DMS 273 (cell line): ENCODE data around the gene ARL8B.
A peak's percentile ranks its signal among the peaks of the same experiment; 100 is the strongest.
"Not testable (repeated sequence)": the region's sequence is repeated elsewhere in the genome, so short reads cannot be mapped to it uniquely, and the experiment has no call there.

Experiments used
- DNase-seq: peaks from one replicate; lab custom pipeline; 2025; ENCODE audit not compliant: unreplicated experiment; lab: John Stamatoyannopoulos, UW

The ARL8B gene

GRCh38 chr3:5144316-5144994 is 22.4 kb downstream of the ARL8B start:
- no peak for DNase-seq

DNA sequence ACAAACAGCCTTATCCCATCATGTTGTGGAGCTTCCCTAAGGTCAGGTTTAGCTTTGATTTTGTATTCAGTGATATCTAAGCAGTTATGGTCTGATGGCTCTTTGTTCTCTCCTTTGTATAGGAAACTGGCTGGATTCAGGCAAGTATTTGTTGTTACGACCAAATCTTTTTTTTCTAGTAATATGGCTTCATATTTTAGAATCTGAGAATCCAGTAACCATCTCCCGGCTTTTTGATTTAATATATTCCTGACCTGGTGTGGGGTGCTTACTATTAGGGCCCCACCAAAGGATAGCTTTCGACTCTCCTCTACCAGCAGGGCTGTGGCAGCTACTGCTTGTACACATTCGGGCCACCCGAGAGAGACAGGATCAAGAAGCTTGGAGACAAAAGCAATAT is 23.0 kb downstream of the ARL8B start:
- no peak for DNase-seq

GRCh38 chr3:5147152-5147551 is 25.1 kb downstream of the ARL8B start:
- not testable (repeated sequence) for DNase-seq

- no peak for DNase-seq
Measured at GRCh38 chr3:5149306-5149880, 27.3 kb downstream of the ARL8B start.

DNA sequence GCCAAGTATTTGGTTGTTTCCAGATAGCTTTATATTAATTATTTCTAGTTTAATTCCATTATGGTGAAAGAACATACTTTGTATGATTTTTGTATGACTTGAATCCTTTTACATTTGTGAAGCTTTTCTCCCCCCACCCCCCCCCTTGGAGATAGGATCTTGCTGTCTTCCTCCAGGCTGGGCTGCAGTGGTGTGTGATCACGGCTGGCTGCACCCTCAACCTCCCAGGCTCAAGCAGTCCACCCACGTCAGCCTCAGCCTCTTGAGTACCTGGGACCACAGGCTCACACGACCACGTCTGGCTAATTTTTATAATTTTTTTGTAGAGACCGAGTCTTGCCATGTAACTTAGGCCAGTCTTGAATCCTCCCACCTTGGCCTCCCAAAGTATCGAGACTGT is 29.5 kb downstream of the ARL8B start:
- DNase-seq = no peak

GRCh38 chr3:5153074-5153473 is 31.0 kb downstream of the ARL8B start:
- no peak for DNase-seq

GRCh38 chr3:5155241-5155640 is 33.1 kb downstream of the ARL8B start:
- DNase-seq = no peak

DNA sequence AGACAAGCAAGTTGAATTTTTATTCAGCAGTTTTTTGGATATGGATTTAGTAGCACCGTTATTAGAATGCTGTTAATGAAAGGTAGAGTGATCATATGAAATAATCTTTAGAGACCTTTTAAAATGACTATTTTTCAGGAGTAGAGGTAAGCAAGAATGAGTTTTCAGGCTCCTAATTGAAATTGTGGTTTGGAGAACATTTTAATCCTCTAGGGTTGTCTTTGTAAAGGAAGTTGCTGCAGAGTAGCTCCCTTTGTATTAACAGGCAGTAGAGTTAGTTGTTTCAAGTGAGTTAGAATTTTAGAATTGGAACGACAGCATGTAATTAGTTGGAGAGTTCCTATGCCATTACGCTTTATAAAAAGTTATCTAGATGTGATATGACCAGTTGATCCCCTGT is 38.2 kb downstream of the ARL8B start:
- DNase-seq = no peak

DNA sequence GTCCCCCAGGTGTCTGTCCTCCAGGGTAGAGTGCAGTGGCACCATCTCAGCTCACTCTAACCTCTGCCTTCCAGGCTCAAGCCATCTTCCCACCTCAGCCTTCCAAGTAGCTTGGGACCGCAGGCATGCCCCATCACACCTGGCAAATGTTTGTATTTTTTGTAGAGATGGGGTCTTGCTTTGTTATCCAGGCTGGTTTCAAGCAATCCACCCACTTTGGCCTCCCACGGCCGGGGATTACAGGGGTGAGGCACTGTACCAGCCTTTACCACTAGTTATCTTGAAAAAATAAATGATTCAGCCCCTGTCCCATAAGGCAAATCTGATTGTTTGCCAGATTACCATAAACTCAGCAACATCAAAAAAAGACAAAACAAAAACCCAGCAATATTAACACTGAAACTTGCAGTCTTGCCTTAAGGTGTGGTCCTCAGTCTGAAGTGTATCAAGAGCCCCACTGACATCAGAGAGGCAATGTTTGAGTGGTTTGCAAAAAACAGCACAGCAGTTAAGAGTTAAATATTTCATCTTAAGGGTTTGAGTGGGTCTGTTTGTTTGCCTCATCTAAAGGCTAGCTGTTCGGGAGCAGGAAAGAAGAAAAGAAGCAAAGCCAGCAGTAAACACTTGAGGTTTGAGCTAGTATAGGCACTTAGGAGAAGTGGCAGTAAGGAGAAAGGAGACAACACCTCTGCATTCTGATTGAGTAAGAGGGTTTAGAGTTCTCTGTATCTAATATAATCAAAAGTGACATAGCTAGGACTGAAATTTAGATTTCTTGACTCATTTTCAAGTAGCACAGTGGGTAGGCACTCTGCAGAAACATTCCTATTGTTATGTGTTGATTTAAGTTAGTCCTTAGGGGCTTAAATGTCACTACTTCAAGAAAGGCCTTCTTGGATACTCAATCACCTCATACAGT is 39.1 kb downstream of the ARL8B start:
- DNase-seq = no peak

GRCh38 chr3:5162102-5162501 is 40.0 kb downstream of the ARL8B start:
- no peak for DNase-seq

GRCh38 chr3:5165698-5166097 is 43.6 kb downstream of the ARL8B start:
- DNase-seq = no peak

GRCh38 chr3:5166846-5167245 is 44.8 kb downstream of the ARL8B start:
- DNase-seq = no peak

- no peak for DNase-seq
Measured at GRCh38 chr3:5168110-5168509, 46.0 kb downstream of the ARL8B start.

- DNase-seq = no peak
Measured at GRCh38 chr3:5169807-5170206, 47.7 kb downstream of the ARL8B start.

DNA sequence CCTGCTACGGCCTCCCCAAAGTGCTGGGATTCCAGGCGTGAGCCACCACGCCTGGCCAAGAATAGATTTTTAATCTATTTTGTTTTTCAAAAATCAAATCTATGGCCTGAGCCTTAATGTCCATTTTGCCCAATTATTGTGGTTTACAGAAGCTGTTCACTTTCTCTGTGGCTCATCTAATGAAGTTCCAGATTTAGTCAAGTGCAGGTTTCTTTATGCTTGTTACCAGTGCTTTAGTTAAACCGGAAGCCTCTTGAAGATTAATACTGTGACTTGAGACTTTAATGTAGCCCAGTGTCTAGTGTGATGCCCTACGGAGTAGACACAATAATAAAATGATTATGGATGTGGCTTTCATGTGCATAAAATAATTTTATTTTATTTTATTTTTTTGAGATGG is 48.9 kb downstream of the ARL8B start:
- no peak for DNase-seq

DNA sequence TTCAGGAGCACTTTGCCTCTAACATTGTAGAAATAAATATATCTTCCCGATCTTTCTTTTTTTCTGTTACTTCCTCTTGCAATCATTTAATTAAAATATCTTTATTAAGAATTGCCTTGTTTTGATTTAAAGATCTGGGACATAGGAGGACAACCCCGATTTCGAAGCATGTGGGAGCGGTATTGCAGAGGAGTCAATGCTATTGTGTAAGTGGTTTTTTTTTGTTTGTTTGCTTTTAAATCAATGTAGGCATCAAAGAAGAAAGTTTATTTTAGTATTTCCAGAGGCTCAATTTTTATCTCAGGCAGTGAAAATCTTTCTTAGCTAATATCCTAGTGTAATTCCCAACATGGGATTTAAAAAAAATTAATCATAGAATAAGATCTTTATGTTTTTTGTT is 49.9 kb downstream of the ARL8B start:
- no peak for DNase-seq

- DNase-seq = not testable (repeated sequence)
Measured at GRCh38 chr3:5179036-5179435, 56.9 kb downstream of the ARL8B start.

- DNase-seq = no peak
Measured at GRCh38 chr3:5181469-5182141, 59.5 kb downstream of the ARL8B start.

DNA sequence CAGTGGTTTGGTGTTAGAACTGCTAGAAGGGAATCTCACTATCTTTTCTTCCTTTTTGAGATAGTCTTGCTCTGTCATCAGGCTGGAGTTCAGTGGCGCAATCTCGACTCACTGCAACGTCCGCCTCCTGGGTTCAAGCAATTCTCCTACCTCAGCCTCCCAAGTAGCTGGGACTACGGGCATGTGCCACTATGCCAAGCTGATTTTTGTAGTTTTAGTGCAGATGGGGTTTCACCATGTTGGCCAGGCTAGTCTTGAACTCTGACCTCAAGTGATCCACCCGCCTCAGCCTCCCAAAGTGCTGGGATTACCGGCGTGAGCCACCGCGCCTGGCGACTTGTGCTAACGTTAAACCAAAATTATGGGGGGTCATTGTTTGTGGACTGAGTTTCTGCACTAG is 61.6 kb downstream of the ARL8B start:
- not testable (repeated sequence) for DNase-seq

- peak; percentile 1 for DNase-seq
Measured at GRCh38 chr3:5184499-5184898, 62.4 kb downstream of the ARL8B start.

DNA sequence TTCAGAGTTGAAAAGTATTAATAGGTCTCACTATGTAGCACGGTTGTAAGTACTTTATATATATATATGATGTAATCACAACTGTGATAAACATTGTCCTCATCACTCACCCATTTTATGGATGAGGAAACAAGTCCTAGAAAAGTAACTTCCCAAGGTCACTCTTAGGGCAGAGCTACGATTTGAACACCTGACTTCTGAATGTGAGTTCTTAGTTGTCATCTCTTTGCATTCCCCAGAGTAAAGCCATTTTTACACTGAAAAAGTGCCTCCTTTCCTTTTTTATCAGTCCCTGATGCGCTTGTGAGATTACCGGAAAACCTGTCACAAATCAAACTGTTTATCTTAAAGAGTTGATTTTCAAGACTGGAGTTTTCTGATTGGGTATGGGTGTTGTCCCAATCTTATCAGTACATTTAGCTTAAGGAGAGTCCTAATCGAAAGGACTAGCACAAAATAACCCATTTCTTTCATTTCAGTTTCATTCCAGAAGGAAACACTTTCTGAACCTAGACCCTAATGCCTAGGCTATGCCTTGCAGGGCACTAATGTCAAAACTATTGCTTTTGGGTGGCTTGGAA is 63.1 kb downstream of the ARL8B start:
- DNase-seq = no peak
